Common myeloid progenitor, CD34-positive (primary cell): ENCODE data around the gene GFER.

Experiments used
- CTCF ChIA-PET: fragments of 350-600 bp; sonication (Branson Sonifier 250); formaldehyde crosslinking; loops from one replicate; lab custom pipeline; 2021; ENCODE audit warnings: antibody characterized with exemption; lab: Charles Lee
- POLR2A ChIA-PET: fragments of 350-600 bp; sonication (Branson Sonifier 250); formaldehyde crosslinking; loops from one replicate; lab custom pipeline; 2021; ENCODE audit warnings: antibody characterized with exemption; lab: Charles Lee
- DNase-seq, 3 donors: peaks; one replicate each; pipeline versions ENCODE4 v3.0.0 to v3.0.0-alpha.2; 2013
- H3K27ac ChIP-seq, 2 experiments: 1 replicate in 1 of 2; 2 replicates in 1 of 2; pipeline ENCODE4 v1.7.0; 2013; ENCODE audit warnings: inconsistent platforms in 2 of 2, low read length in 2 of 2, mild to moderate bottlenecking in 2 of 2, low read depth in 1 of 2, moderate library complexity in 1 of 2; ENCODE audit not compliant: severe bottlenecking in 2 of 2, insufficient read depth in 1 of 2, poor library complexity in 1 of 2
- H3K27me3 ChIP-seq, 5 experiments: replicated peaks in 2 of 5; 1 replicate in 3 of 5; 2 replicates in 2 of 5; pipeline versions ENCODE4 v1.6.1 to v1.7.0; 2013; ENCODE audit warnings: low read length in 4 of 5, mild to moderate bottlenecking in 2 of 5, moderate library complexity in 2 of 5, inconsistent platforms in 1 of 5; ENCODE audit not compliant: insufficient read depth in 5 of 5, control insufficient read depth in 4 of 5
- H3K36me3 ChIP-seq, 4 experiments: 1 replicate in 2 of 4; 2 replicates in 2 of 4; pipeline versions ENCODE4 v1.6.1 to v1.7.0; 2013; ENCODE audit warnings: low read length in 3 of 4, control low read depth in 1 of 4, mild to moderate bottlenecking in 1 of 4; ENCODE audit not compliant: control insufficient read depth in 4 of 4, insufficient read depth in 4 of 4
- H3K4me1 ChIP-seq, 4 experiments: 1 replicate in 3 of 4; 2 replicates in 1 of 4; pipeline versions ENCODE4 v1.6.1 to v1.7.1; 2013; ENCODE audit warnings: low read length in 3 of 4, mild to moderate bottlenecking in 3 of 4, control low read depth in 1 of 4, inconsistent platforms in 1 of 4, moderate library complexity in 1 of 4; ENCODE audit not compliant: control insufficient read depth in 4 of 4, insufficient read depth in 4 of 4; ENCODE audit errors: control extremely low read depth in 1 of 4
- H3K4me3 ChIP-seq, 7 experiments: 1 replicate in 4 of 7; 2 replicates in 3 of 7; pipeline versions ENCODE4 v1.5.1 to v1.7.0; 2013; ENCODE audit warnings: mild to moderate bottlenecking in 7 of 7, low read length in 6 of 7, moderate library complexity in 6 of 7, inconsistent platforms in 2 of 7, low read depth in 2 of 7, control low read depth in 1 of 7; ENCODE audit not compliant: insufficient read depth in 4 of 7, control insufficient read depth in 1 of 7; ENCODE audit errors: extremely low read depth in 1 of 7
- H3K9me3 ChIP-seq, 5 experiments: 1 replicate in 4 of 5; 2 replicates in 1 of 5; pipeline versions ENCODE4 v1.6.1 to v1.7.1; 2013; ENCODE audit warnings: low read length in 4 of 5, mild to moderate bottlenecking in 2 of 5, inconsistent platforms in 1 of 5, low read depth in 1 of 5, moderate library complexity in 1 of 5; ENCODE audit not compliant: control insufficient read depth in 4 of 5, insufficient read depth in 2 of 5; ENCODE audit errors: control extremely low read depth in 1 of 5
- WGBS: methylation state at CpG from one replicate; pipeline ENCODE4 v1.1.5; 2013; ENCODE audit not compliant: insufficient coverage; 5-methylcytosine and 5-hydroxymethylcytosine counted together

The GFER gene

DNA sequence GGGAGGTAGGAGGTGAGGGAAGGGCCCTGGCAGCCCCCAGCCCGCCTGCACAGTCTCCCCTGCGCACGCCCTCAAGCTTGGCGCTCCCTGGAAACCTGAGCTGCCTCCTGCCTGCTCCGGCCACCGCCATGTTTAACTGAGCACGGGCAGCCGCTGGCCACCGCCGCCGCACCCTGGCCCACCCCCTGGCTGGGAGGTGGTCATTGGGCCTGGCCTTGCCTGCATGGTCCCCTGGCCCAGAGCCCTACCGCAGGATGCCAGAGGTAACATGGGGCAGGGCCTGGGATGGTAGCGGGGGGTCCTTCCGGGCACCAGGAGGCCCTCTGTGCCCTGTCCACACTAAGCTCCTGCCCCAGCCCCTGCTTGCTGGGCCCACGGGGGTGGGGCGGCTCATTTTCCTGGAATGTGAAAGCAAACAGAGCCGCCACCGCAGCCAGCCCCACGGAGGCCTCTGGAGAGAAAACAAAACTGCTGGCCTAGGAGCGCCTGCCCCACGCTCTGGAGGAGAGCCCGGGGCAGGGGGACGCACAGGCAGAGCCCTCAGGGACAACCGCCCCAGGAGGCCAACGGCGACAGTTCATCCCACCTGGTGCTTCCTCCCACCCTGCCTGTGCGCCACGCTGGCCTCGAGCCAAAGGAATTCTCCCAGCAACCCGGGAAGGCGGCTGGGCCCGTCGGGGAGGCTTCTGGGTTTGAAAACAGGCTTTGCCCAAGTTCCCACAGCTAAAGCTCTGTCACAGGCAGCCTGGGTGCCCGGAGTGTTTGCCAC, 51.6 kb downstream of the GFER start:
- Histone ChIP-seq H3K9me3 (no peaks in the 10 kb centered on the region), H3K4me3 (no peak overlapping the region), H3K27ac (no peak overlapping the region), H3K4me1 (peaks cover 0 to 30% (median 23%) of the 10 kb centered on the region in 4 experiments), H3K27me3 (no peaks in the 10 kb centered on the region), H3K36me3 (peaks cover 0 to 4% (median under 1%) of the 10 kb centered on the region in 4 experiments)
- 91% methylated on average over 33 of the region's 34 CpGs for WGBS
- ChIA-PET CTCF (no interaction called here), POLR2A (no interaction called here)
- no peak for DNase-seq

DNA sequence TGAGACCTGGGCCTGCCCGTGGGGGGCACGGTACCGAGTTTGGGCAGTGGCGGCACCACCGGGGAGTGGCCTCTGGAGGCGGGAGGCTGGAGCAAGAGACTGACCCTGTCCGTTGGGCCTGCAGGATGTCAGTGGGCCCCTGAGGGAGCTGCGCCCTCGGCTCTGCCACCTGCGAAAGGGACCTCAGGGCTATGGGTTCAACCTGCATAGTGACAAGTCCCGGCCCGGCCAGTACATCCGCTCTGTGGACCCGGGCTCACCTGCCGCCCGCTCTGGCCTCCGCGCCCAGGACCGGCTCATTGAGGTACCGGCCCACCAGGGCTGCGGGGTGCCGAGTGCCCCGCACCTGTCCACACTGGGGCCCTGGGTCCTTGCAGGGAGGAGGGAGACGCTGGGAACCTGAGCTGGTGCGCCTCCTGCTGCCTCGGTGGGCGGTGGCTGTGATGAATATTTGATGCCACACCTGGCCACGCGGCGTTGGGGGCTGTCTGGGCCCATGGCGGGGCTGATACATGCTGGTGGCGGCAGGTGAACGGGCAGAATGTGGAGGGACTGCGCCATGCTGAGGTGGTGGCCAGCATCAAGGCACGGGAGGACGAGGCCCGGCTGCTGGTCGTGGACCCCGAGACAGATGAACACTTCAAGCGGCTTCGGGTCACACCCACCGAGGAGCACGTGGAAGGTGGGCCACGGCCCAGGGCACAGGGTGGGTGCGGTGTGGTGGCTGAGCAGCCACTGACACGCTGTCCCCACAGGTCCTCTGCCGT, 52.4 kb downstream of the GFER start:
- H3K4me3 ChIP-seq, result no peak overlapping the region
- H3K4me1 ChIP-seq, result peaks cover 0 to 29% (median 23%) of the 10 kb centered on the region in 4 experiments
- H3K27ac ChIP-seq, result no peak overlapping the region
- over 99% methylated on average over 42 of the region's 47 CpGs for WGBS
- DNase-seq, result no peak
- ChIA-PET POLR2A (no interaction called here), CTCF (interaction anchor here (1.3 to 1.5 kb wide), 2 partner anchors 8 to 104 kb away, joined by 4 read pairs; no protein-coding TSS in a partner anchor)
- no peaks in the 10 kb centered on the region for H3K27me3 ChIP-seq
- H3K36me3 ChIP-seq, result peaks cover 0 to 6% (median 1%) of the 10 kb centered on the region in 4 experiments
- H3K9me3 ChIP-seq, result no peaks in the 10 kb centered on the region

DNA sequence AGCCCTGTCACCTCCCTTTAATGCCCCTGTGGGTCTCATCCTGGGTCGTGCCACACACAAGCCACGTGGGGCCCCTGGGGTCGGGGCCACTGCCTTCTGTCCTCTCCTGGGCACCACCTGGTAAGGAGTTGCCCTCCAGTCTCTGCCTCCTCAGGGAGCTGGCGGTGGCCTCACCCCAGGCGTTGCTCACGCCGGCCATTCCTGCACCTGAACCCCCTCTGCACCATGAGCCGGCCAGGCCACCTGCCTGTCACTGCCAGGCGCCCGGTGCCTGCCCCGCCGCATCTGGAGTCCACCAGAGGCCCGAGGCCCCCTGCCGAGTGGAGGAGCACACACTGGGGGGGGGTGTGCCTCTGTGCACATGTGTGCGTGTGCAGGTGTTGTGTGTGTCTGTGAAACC, 53.1 kb downstream of the GFER start:
- H3K4me1 ChIP-seq, result peaks cover 0 to 27% (median 23%) of the 10 kb centered on the region in 4 experiments
- H3K27ac ChIP-seq, result no peak overlapping the region
- H3K4me3 ChIP-seq, result no peak overlapping the region
- ChIA-PET POLR2A (no interaction called here), CTCF (interaction anchor here (1.3 to 1.5 kb wide), 2 partner anchors 9 to 103 kb away, joined by 4 read pairs; no protein-coding TSS in a partner anchor)
- no peaks in the 10 kb centered on the region for H3K9me3 ChIP-seq
- no peaks in the 10 kb centered on the region for H3K27me3 ChIP-seq
- DNase-seq, result no peak
- 98% methylated on average over 12 of the region's 15 CpGs for WGBS
- peaks cover 0 to 6% (median 3%) of the 10 kb centered on the region in 4 experiments for H3K36me3 ChIP-seq
